Measurements from ENCODE around the gene NR4A3. TPM values are rescaled to one million over a fixed set of nuclear protein-coding genes. Genes with fewer than 3 reads are reported as not detected.

NR4A3 gene
- total RNA-seq, 6 experiments from 2014 or later: 1.2 to 3.1 (median 2.4) TPM

GRCh38 chr9:99895510-99895909, 73.8 kb downstream of the NR4A3 start:
- Mint-ChIP-seq H3K4me3 (no peak overlapping the region), H3K9me3 (no peaks in the 10 kb centered on the region), H3K27ac (no peak overlapping the region)

GRCh38 chr9:99896119-99896518, 74.4 kb downstream of the NR4A3 start:
- no peak for DNase-seq
- H3K4me3 Mint-ChIP-seq: no peak overlapping the region
- peaks cover 19% of the 10 kb centered on the region for H3K27me3 Mint-ChIP-seq (ENCODE audit: insufficient read depth)

More at GRCh38 chr9:99895510-99895909, 73.8 kb downstream of the NR4A3 start:
- Mint-ChIP-seq H3K27me3 (ENCODE audit: insufficient read depth) (peaks cover 19% of the 10 kb centered on the region), H3K4me1 (ENCODE audit: low read depth) (no peaks in the 10 kb centered on the region), H3K36me3 (ENCODE audit: low read depth) (no peaks in the 10 kb centered on the region)
- no peak for TF ChIP-seq CTCF (IDR thresholded peaks at IDR 0.05)
- DNase-seq: no peak

DNA sequence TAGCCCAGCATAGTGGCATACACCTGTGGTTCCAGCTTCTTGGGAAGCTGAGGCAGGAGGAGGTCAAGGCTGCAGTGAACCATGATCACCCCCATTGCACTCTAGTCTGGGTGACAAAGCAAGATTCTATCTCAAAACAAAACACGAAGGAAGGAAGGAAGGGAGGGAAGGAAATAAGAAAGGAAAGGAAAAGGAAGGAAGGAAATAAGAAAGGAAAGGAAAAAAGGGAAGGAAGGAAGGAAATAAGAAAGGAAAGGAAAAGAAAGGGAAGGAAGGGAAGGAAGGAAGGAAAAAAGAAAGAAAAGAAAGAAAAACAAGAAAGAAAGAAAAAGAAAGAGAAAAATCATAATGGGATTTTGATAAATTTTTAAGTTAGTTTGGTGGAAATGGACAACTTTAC, 81.7 kb downstream of the NR4A3 start:
- Mint-ChIP-seq H3K27ac (no peak overlapping the region), H3K36me3 (ENCODE audit: low read depth) (no peaks in the 10 kb centered on the region), H3K9me3 (no peaks in the 10 kb centered on the region), H3K4me3 (no peak overlapping the region), H3K4me1 (ENCODE audit: low read depth) (peaks cover 22% of the 10 kb centered on the region), H3K27me3 (ENCODE audit: insufficient read depth) (peaks cover 11% of the 10 kb centered on the region)
- no peak for TF ChIP-seq CTCF (IDR thresholded peaks at IDR 0.05)
- no peak for DNase-seq

More at GRCh38 chr9:99896119-99896518, 74.4 kb downstream of the NR4A3 start:
- H3K27ac Mint-ChIP-seq: no peak overlapping the region
- H3K4me1 Mint-ChIP-seq (ENCODE audit: low read depth): no peaks in the 10 kb centered on the region
- H3K36me3 Mint-ChIP-seq (ENCODE audit: low read depth): no peaks in the 10 kb centered on the region
- no peaks in the 10 kb centered on the region for H3K9me3 Mint-ChIP-seq
- no peak for TF ChIP-seq CTCF (IDR thresholded peaks at IDR 0.05)

- H3K4me3 Mint-ChIP-seq: peak overlapping the region; percentile 99
- DNase-seq: peak; percentile 16
- H3K4me1 Mint-ChIP-seq (ENCODE audit: low read depth): peaks cover 25% of the 10 kb centered on the region
These were observed 84.2 kb downstream of the NR4A3 start for GRCh38 chr9:99905833-99906402.

DNA sequence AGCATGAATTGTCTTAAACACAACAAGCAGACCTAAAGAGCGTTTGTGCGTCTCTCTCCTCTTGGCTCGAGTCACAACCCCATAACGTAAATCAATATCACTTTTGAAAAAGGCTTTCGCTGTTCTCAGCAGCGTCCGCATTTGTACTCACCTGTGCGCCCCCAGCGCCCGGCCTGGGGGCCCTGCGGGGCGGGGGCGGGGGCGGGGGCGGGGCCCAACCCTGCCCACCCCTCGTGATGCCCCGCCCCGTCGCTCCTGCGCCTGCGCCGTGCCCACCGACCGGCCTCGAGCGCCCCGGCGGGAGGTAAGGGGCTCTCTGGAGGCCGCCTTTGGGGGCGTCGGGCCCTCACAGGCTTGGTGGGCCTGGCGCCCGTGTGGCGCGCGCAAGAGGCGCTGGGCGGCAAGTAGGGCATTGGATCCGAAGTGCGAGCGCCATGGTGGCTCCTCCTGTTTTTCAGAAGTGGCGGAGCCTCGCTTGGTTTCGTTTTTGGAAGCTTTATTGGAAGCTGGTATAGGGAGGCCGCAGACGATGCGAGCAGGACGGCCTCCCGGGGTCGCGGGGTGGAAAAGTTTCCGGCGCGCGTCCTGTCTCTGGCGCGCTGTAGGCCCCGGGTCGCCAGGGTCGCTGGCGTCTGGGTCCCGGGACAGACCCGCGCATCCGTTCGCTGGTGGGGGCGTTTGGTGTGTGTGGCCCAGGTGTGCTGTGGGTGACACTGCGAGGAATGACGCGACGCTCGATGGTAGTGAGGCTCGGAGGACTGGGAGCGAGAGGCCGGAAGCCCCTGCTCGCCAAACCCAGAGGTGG, 84.9 kb downstream of the NR4A3 start, which contains the start of gene STX17:
STX17 (plus strand) TSS at position 252 of the 805 bp plus-strand sequence. CDS start 8,586 bp downstream, outside the sequence.
- no peaks in the 10 kb centered on the region for H3K9me3 Mint-ChIP-seq
- H3K27ac Mint-ChIP-seq: peak within 1 kb of the TSS; percentile 98
- H3K4me1 Mint-ChIP-seq (ENCODE audit: low read depth): peaks cover 25% of the 10 kb centered on the region
- no peaks in the 10 kb centered on the region for H3K36me3 Mint-ChIP-seq (ENCODE audit: low read depth)
- DNase-seq: peak; percentile 60
- H3K27me3 Mint-ChIP-seq (ENCODE audit: insufficient read depth): peaks cover 2% of the 10 kb centered on the region
- peak within 1 kb of the TSS; percentile 99 for H3K4me3 Mint-ChIP-seq
- peak; percentile 5; the same call in 1 of the 2 replicates for TF ChIP-seq CTCF (IDR thresholded peaks at IDR 0.05)

More at GRCh38 chr9:99905833-99906402, 84.2 kb downstream of the NR4A3 start:
- Mint-ChIP-seq H3K9me3 (no peaks in the 10 kb centered on the region), H3K27ac (peak overlapping the region; percentile 86), H3K27me3 (ENCODE audit: insufficient read depth) (peaks cover 6% of the 10 kb centered on the region), H3K36me3 (ENCODE audit: low read depth) (no peaks in the 10 kb centered on the region)
- no peak for TF ChIP-seq CTCF (IDR thresholded peaks at IDR 0.05)
